Stimulated activated naive CD8-positive, alpha-beta T cell treated with anti-CD3 and anti-CD28 coated beads, Interleukin-15, Interleukin-2, amounts not matched to agents 100 U/mL and 50 U/mL, for 24 hours (primary cell): ENCODE data around the gene MAP3K2.
"Not testable (repeated sequence)": the region's sequence is repeated elsewhere in the genome, so short reads cannot be mapped to it uniquely, and the experiment has no call there.

Experiments
- ATAC-seq: fragments of 150-1000 bp; cut with Tn5 transposase; one replicate; pipeline ENCODE4 v1.10.0; 2021
- DNase-seq: peaks from one replicate; pipeline ENCODE4 v3.0.0; 2021

Gene MAP3K2

DNA sequence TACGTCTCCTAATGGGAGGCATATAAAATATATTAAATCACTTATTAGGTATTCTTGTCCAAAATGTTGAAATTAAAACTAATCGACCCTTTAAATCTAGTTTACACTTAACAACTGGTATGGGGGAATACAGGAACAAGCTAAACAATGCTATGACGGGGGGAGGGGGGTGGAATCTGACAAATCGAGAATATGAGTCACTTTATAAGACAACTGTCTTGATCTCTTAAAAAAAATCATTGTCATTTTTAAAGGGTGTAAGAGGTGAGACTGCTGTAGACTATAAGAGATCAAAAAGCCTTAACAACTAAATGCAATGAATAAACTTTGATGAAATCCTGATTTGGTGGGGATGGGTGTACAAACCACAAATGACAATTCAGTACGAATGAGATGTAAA, 6.0 kb downstream of the MAP3K2 start:
- no peak for DNase-seq
- peak; percentile 71 for ATAC-seq

DNA sequence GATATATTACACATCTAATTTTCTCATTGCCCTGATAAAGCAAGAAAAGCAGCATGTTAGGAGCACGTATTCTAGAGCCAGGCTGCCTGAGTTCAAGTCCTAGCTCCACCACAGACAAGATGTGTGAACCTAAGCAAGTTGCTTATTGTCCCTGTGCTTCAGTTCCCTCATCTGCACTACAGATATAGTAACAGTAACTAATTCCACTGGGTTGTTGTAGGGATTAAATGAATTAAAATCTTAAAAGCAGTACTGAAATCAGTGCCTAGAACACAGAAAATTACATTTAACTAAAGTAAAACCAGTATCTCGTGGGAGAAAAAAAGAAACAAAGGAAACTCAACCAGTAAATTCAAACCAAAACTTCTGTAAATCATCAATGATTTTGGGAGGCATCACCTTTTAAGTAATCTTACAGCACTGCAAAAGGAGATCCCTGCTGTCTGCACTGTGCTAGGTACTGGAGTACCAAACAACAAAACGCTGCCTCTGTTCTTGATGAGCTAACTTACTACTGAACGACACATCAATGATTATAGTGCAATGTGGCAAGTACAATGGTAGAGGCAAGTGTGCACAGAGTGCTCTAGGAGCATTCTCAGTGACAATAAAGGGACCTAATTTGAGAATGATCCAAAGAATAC, 7.9 kb downstream of the MAP3K2 start:
- DNase-seq (no peak), ATAC-seq (peak; percentile 43)

- no peak for DNase-seq
- ATAC-seq, result no peak
Measured at GRCh38 chr2:127378720-127379119, 9.1 kb downstream of the MAP3K2 start.

- ATAC-seq, result no peak
- no peak for DNase-seq
Measured at GRCh38 chr2:127377262-127377661, 10.5 kb downstream of the MAP3K2 start.

DNA sequence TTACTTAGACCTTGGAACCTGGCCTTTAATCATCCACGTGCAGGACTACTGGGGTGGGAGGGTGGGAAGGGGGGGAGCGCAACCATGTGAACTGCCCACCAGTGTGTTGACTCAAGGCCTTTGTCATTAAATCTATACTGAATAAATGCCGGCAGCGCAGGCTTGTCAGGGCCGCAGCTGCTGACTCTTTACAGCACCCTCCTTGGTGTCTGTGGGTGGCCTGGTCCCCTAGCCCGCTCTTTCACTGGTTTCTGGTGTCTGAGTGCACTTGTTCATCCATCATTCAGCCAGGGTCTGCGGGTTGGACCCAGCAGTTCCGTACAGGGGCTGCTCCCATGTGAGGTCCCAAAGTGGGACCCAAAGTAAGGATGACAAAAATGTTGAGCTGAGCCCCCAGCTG, 11.5 kb downstream of the MAP3K2 start:
- no peak for DNase-seq

DNA sequence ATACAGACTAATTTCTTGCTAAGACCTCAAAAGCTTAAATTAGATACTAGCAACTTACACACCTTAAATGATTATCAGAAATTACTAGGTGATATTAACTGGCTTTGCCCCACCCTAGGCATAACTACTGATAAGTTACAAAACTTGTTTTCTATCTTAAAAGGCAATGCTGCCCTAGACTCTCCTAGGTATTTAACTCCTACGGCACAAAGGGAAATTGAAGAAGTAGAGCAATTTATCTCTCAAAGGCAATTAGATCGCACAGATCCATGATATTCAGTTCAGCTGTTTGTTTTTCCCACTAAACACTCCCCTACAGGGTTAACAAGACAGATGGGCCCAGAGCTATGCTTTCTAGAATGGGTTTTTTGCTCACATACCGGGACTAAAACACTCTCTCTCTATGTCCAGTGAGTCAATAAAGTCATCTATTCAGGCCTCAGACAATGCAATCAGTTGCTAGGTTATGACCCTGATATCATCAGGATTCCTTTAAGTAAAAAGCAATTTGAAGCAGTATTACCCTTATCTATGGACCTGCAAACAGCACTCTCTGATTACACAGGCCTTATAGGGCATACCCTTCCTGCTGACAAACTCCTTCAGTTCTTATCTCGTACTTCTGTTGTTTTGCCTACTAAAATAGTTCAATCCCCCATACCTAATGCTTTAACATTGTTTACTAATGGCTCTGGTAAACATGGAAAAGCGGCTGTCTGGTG, 14.3 kb downstream of the MAP3K2 start:
- DNase-seq (no peak), ATAC-seq (no peak)

More for the DNA sequence above, 11.5 kb downstream of the MAP3K2 start:
- ATAC-seq, result no peak

- ATAC-seq (no peak), DNase-seq (no peak)
Measured at GRCh38 chr2:127371037-127371436, 16.7 kb downstream of the MAP3K2 start.

DNA sequence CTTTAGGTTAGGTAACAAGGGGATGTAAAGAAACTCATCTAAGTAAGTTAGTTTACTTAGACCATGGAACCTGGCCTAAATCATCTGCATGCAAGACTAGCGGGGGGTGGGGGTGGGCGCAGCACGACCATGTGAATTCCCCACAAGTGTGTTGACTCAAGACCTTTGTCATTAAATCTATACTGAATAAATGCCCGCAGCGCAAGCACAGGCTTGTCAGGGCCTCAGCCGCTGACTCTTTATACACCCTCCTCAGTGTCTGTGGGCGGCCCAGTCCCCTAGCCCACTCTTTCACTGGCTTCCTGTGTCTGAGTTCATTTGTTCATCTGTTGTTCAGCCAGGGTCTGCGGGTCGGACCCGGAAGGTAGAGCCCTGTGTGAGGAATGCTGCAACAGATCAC, 17.8 kb downstream of the MAP3K2 start:
- DNase-seq, result no peak
- no peak for ATAC-seq

- DNase-seq (no peak), ATAC-seq (no peak)
Measured at GRCh38 chr2:127365211-127365643, 22.5 kb downstream of the MAP3K2 start.

GRCh38 chr2:127362971-127363370, 24.8 kb downstream of the MAP3K2 start:
- no peak for DNase-seq
- ATAC-seq, result no peak

DNA sequence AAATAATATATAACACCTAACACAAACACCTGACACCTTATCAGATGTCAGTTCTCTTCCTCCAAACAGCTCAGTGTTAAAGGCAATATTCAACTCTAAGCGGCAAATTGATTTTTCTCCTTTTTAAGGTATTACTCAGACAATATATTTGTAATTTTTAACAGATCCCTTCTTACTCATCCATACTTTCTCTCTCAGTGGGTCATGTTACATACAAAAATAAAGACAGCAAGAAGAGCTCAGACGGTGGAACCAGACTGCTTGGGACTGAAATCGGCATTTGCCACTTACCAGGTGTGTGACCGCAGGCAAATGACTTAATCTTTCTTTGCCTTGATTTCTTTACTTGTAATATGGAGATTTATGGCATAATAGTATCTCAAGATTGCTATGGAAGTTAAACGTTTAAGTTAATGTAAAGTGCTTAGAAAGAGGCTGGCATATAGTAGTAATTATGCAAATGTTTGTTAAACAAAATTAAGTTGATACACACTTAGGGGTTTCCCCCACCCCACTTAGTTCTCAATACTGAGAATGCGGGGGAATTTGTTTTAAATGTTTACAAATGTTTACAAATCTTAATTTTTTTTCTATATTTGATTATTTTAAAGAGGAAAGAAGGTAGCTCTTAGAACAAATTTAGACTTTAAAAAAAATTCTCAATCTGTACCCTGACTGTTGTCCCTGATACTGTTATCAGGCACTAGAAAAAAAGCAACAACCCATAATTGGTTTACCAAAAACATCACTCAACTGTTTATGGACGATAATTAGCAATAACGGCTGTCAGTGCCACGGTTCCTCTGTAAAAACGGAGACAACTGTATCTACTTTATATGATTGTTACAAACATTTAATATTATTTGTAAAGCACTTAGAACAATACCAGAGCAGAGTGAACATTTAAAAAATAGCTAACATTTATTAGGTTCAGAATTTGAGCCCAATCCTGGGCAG, 25.6 kb downstream of the MAP3K2 start:
- ATAC-seq (no peak), DNase-seq (no peak)

DNA sequence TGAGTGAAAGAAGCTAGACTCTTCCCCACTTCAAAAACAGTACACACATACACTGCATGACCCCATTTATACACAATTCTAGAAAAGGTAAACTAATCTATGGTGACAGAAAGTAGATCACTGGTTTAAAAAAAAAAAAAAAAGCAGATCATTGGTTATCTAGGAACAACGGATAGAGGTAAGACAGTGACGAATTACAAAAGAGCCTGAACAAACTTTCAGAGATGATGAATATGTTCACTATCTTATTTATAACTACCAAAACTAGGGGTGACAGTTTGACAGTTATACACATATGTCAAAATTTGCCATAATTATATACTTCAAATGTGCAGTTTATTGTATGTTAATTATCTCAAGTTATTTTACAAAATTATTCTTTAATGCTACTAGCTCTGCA, 27.5 kb downstream of the MAP3K2 start:
- DNase-seq, result no peak
- ATAC-seq, result no peak

DNA sequence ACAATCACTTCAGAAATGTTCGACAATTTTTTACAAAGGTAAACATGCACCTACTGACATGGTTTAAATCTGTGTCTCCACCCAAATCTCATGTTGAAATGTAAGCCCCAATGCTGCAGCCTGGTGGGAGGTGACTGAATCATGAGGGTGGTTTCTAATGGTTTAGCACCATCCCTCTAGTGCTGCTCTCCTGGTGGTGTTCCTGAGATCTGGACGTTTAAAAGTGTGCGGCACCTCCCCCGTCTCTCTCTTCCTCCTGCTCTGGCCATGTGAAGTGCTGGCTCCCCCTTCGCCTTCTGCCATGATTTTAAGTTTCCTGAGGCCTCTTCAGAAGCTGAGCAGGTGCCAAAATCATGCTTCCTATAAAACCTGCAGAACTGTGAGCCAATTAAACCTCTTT, 28.3 kb downstream of the MAP3K2 start:
- no peak for DNase-seq
- ATAC-seq, result no peak

- ATAC-seq, result no peak
Measured at GRCh38 chr2:127358971-127359370, 28.8 kb downstream of the MAP3K2 start.

GRCh38 chr2:127358044-127358443, 29.7 kb downstream of the MAP3K2 start:
- no peak for ATAC-seq
- no peak for DNase-seq

More at GRCh38 chr2:127358971-127359370, 28.8 kb downstream of the MAP3K2 start:
- DNase-seq, result no peak

DNA sequence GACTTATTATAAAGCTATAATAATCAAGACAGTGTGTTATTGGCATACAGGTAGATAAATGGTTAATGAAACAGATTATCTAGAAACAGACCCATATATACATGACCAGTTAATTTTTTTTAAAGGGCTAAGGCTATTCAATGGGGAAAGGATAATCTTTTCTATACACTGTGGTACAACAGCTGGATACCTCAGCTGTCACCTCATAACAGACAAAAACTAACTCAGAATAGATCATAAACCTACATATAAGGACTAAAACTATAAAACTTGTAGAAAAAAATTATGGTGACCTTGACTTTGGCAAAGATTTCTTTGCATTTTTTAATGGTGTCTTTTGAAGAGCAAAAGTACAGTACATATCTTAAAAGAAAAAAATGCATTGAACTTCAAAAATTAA, 30.2 kb downstream of the MAP3K2 start:
- ATAC-seq, result no peak
- DNase-seq, result no peak

GRCh38 chr2:127356531-127356930, 31.2 kb downstream of the MAP3K2 start:
- ATAC-seq (no peak), DNase-seq (no peak)

DNA sequence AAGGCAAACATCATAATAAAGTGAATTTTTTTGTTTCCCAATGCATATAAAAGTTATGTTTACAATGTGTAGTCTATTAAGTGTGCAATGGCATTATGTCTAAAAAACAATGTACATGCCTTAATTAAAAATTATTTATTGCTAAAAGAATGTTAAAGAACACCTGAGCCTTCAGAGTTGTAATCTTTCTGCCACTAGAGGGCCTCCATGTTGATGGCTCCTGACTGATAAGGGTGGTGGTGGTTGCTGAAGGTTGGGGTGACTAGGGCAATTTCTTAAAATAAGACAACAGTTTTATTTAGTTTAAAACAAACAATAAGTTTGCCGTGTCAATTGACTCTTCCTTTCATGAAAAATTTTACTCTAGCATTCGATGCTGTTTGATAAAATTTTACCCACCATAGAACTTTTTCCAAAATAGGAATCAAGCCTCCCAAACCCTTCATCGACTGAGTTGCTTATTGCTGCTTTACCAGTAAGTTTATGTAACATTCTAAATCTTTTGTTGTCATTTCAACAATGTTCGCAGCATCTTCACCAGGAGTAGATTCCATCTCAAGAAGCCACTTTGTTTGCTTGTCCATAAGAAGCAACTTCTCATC, 32.3 kb downstream of the MAP3K2 start:
- DNase-seq (peak; percentile 19), ATAC-seq (no peak)

GRCh38 chr2:127353873-127354676, 33.7 kb downstream of the MAP3K2 start:
- ATAC-seq, DNase-seq: not testable (repeated sequence)

GRCh38 chr2:127353223-127353622, 34.6 kb downstream of the MAP3K2 start:
- ATAC-seq, DNase-seq: not testable (repeated sequence)

DNA sequence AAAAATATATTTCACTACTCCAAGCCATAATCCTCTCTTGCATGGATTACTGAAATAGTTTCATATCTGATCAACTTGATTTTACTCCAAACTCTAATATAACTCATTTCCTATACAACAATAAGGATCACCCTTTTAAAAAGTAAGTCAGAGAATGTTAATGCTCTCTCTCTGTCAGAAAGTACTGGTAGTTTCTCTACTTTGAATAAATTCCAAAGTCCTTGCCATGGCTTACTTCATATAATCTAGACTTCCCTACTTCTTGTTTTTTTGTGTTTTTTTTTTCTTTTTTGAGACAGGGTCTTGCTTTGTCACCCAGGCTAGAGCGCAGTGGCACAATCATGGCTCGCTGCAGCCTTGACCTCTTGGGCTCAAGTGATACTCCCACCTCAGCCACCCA, 36.2 kb downstream of the MAP3K2 start:
- ATAC-seq (no peak), DNase-seq (no peak)
